ENCODE measurements around the gene TOB2.

- no peak for TF ChIP-seq CTCF (IDR thresholded peaks at IDR 0.05)
- TF ChIP-seq EP300 (IDR thresholded peaks at IDR 0.05), result peak; percentile 69 to 92 (median 78)
- peak; percentile 87 to 97 for TF ChIP-seq POLR2A (IDR thresholded peaks at IDR 0.05)
- peak; percentile 97 to 99 (median 97) for TF ChIP-seq POLR2AphosphoS5 (IDR thresholded peaks at IDR 0.05)
Measured at GRCh38 chr22:41448189-41448808, 1.7 kb upstream of the TOB2 start.
